ENCODE results near the gene SLC22A7. TPM values are rescaled to one million over a fixed set of nuclear protein-coding genes. Genes with fewer than 3 reads are reported as not detected.

Gene SLC22A7
- total and polyA plus RNA-seq, 2 of the 8 experiments (the other 6 are each of a cell fraction or from before 2014, with no cell fraction given) = not detected

DNA sequence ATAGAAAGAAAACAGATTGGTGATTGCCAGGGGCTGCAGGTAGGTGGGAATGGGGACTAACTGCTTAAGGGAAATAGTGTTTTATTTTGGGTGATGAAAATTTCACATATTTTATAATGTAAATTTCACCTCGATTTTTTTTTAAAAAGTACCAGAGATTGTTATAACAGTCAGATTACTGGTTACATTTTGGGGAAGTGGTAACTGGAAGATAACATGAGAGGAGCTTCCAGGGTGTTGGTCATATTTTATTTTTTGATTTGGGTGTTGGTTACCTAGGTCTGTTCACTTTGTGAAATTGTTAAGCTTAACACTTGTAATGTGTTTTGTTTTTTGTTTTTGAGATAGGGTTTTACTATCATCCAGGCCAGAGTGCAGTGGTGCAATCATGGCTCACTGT, 27.8 kb downstream of the SLC22A7 start:
- Histone ChIP-seq H3K4me1 (replicated peaks in 1 of 4; ENCODE audit: control insufficient read depth in 3 of 4, insufficient read depth in 4 of 4, low read length in 3 of 4) (no peaks in the 10 kb centered on the region), H2BK120ac (replicated peaks; ENCODE audit: low read depth, low read length) (no peak overlapping the region), H3K27ac (ENCODE audit: low read depth, low read length) (no peak overlapping the region), H3K23me2 (ENCODE audit: low read depth, low read length) (no peaks in the 10 kb centered on the region), H2AK5ac (ENCODE audit: low read depth, low read length) (no peak overlapping the region), H3K56ac (replicated peaks; ENCODE audit: insufficient read length, low read depth, low read length) (no peak overlapping the region), H3K4me3 (ENCODE audit: extremely low read depth in 1 of 4, insufficient read depth in 2 of 4, low read depth in 3 of 4, low read length in 4 of 4) (no peak overlapping the region), H3K79me2 (ENCODE audit: control insufficient read depth in 1 of 2, insufficient read depth in 2 of 2, low read length in 2 of 2) (no peaks in the 10 kb centered on the region), H3K9me3 (ENCODE audit: insufficient read depth in 2 of 2, low read depth in 1 of 2, low read length in 1 of 2) (no peaks in the 10 kb centered on the region), H3K4ac (replicated peaks; ENCODE audit: insufficient read length, low read depth, low read length) (no peak overlapping the region), H3K79me1 (ENCODE audit: low read depth, low read length) (no peaks in the 10 kb centered on the region), H4K91ac (replicated peaks; ENCODE audit: insufficient read length, low read length) (no peak overlapping the region), H3K27me3 (replicated peaks in 1 of 4; ENCODE audit: control insufficient read depth in 3 of 4, extremely low read depth in 1 of 4, insufficient read depth in 3 of 4, low read length in 3 of 4) (no peaks in the 10 kb centered on the region), H2BK12ac (ENCODE audit: low read depth, low read length) (no peak overlapping the region), H4K5ac (ENCODE audit: insufficient read length, low read depth, low read length) (no peak overlapping the region), H3K36me3 (ENCODE audit: control insufficient read depth in 2 of 4, insufficient read depth in 4 of 4, low read length in 3 of 4) (no peaks in the 10 kb centered on the region), H2BK15ac (ENCODE audit: low read length) (no peak overlapping the region), H2AFZ (ENCODE audit: low read length) (no peak overlapping the region), H3K23ac (ENCODE audit: insufficient read length) (no peak overlapping the region), H3K9ac (replicated peaks in 1 of 4; ENCODE audit: extremely low read depth in 1 of 4, low read depth in 3 of 4, low read length in 3 of 4) (no peak overlapping the region), H4K8ac (ENCODE audit: extremely low read depth, insufficient read depth, low read length) (no peak overlapping the region), H3K14ac (ENCODE audit: insufficient read length) (no peak overlapping the region), H2BK5ac (ENCODE audit: low read depth, low read length) (no peak overlapping the region), H4K20me1 (replicated peaks in 1 of 2; ENCODE audit: control insufficient read depth in 1 of 2, insufficient read depth in 2 of 2, low read length in 2 of 2) (no peaks in the 10 kb centered on the region), H3K18ac (ENCODE audit: extremely low read depth, low read length) (no peak overlapping the region), H2BK20ac (ENCODE audit: low read length) (no peak overlapping the region), H3K4me2 (ENCODE audit: insufficient read depth in 1 of 2, low read depth in 2 of 2, low read length in 2 of 2) (no peak overlapping the region)
- ChIA-PET POLR2A (ENCODE audit: partially characterized antibody) (no interaction called here), CTCF (ENCODE audit: partially characterized antibody) (interaction anchor here (1.0 to 2.6 kb wide), 11 partner anchors 8 to 319 kb away, joined by 3 to 8 read pairs (median 4); partner anchors contain the start of gene CRIP3)
- DNase-seq (ENCODE audit: low read depth in 1 of 2, low spot score in 2 of 2) (no peak), FAIRE-seq (no peak)
- WGBS, 2 experiments (ENCODE audit: extremely low coverage in 1 of 2, insufficient coverage in 1 of 2, insufficient read length in 1 of 2, insufficient replicate concordance in 2 of 2, low coverage in 1 of 2, low lambda C conversion rate in 2 of 2, missing lambda C conversion rate in 1 of 2) = 74% methylated on average over 1 of the region's 1 CpG; no CpG with 5 or more reads in 1 of the 2 experiments
- TF ChIP-seq CBX5 (IDR thresholded peaks at IDR 0.05; ENCODE audit: low read depth, low read length) = no peak
- no peak for TF ChIP-seq CBX8 (IDR thresholded peaks at IDR 0.05; ENCODE audit: borderline replicate concordance, low read depth, low read length)
- no peak for TF ChIP-seq EGR1 (IDR thresholded peaks at IDR 0.05; ENCODE audit: borderline replicate concordance, low read depth, low read length)
- no peak for TF ChIP-seq RXRA (IDR thresholded peaks at IDR 0.05; ENCODE audit: insufficient read depth, low read depth, low read length)
- TF ChIP-seq SIX5 (IDR thresholded peaks at IDR 0.05; ENCODE audit: low read depth, low read length) = no peak
- TF ChIP-seq POU5F1 (IDR thresholded peaks at IDR 0.05; ENCODE audit: low read depth, low read length) = no peak
- TF ChIP-seq SAP30 (IDR thresholded peaks at IDR 0.05; ENCODE audit: insufficient read depth, insufficient replicate concordance, low read length) = no peak
- TF ChIP-seq, protein P1, sequence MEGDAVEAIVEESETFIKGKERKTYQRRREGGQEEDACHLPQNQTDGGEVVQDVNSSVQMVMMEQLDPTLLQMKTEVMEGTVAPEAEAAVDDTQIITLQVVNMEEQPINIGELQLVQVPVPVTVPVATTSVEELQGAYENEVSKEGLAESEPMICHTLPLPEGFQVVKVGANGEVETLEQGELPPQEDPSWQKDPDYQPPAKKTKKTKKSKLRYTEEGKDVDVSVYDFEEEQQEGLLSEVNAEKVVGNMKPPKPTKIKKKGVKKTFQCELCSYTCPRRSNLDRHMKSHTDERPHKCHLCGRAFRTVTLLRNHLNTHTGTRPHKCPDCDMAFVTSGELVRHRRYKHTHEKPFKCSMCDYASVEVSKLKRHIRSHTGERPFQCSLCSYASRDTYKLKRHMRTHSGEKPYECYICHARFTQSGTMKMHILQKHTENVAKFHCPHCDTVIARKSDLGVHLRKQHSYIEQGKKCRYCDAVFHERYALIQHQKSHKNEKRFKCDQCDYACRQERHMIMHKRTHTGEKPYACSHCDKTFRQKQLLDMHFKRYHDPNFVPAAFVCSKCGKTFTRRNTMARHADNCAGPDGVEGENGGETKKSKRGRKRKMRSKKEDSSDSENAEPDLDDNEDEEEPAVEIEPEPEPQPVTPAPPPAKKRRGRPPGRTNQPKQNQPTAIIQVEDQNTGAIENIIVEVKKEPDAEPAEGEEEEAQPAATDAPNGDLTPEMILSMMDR (IDR thresholded peaks at IDR 0.05; ENCODE audit: control extremely low read depth in 1 of 3, insufficient read depth in 1 of 3, low read depth in 1 of 3, low read length in 3 of 3) = no peak
- no peak for TF ChIP-seq CEBPB (IDR thresholded peaks at IDR 0.05; ENCODE audit: low read depth, low read length)
- no peak for TF ChIP-seq RBBP5 (IDR thresholded peaks at IDR 0.05; ENCODE audit: borderline replicate concordance, low read depth, low read length)
- TF ChIP-seq SP2 (IDR thresholded peaks at IDR 0.05; ENCODE audit: low read length) = no peak
- no peak for TF ChIP-seq SP1 (IDR thresholded peaks at IDR 0.05; ENCODE audit: low read depth, low read length)
- TF ChIP-seq SIRT6 (IDR thresholded peaks at IDR 0.05; ENCODE audit: low read length) = no peak
